Neural cell (in vitro differentiated cells): ENCODE results near the gene CYSRT1. TPM values are rescaled to one million over a fixed set of nuclear protein-coding genes. Genes with fewer than 3 reads are reported as not detected.

Source experiments
- H2AFZ ChIP-seq: fragments of 200-600, 300-800 bp; sonication (generic), shearing (Covaris generic); 2 replicates; pipeline ENCODE4 v1.6.0; 2014; ENCODE audit warnings: low read depth, mild to moderate bottlenecking, antibody characterized with exemption, low read length, moderate library complexity
- H3F3A ChIP-seq: fragments of 200-600 bp; shearing (Covaris generic); 2 replicates; pipeline ENCODE4 v1.6.1; 2016; ENCODE audit warnings: mild to moderate bottlenecking, moderate library complexity, mixed read lengths, antibody characterized with exemption, low read length; ENCODE audit not compliant: insufficient read depth, poor library complexity, severe bottlenecking
- H3K27ac ChIP-seq: fragments of 200-600, 300-800 bp; sonication (generic), shearing (Covaris generic); 2 replicates; pipeline ENCODE4 v1.5.1; 2014; ENCODE audit warnings: mild to moderate bottlenecking, low read length, moderate library complexity
- H3K27me3 ChIP-seq: fragments of 300-800, 200-600 bp; sonication (generic), shearing (Covaris generic); 2 replicates; pipeline ENCODE4 v1.6.0; 2014; ENCODE audit warnings: mild to moderate bottlenecking, low read depth, low read length, moderate library complexity; ENCODE audit not compliant: insufficient read depth
- H3K36me3 ChIP-seq: fragments of 300-800, 200-600 bp; sonication (generic), shearing (Covaris generic); 2 replicates; pipeline ENCODE4 v1.5.1; 2014; ENCODE audit warnings: mild to moderate bottlenecking, antibody characterized with exemption, low read length, moderate library complexity; ENCODE audit not compliant: insufficient read depth
- H3K4me2 ChIP-seq: fragments of 300-800, 200-600 bp; sonication (generic), shearing (Covaris generic); 2 replicates; pipeline ENCODE4 v1.6.0; 2014; ENCODE audit warnings: mild to moderate bottlenecking, low read length
- H3K4me3 ChIP-seq: fragments of 300-800, 200-600 bp; sonication (generic), shearing (Covaris generic); 2 replicates; pipeline ENCODE4 v1.5.1; 2014; ENCODE audit warnings: mild to moderate bottlenecking, low read length, moderate library complexity
- H3K79me2 ChIP-seq: fragments of 200-600 bp; shearing (Covaris generic); replicated peaks from 2 replicates; pipeline ENCODE4 v1.6.0; 2014; ENCODE audit warnings: mild to moderate bottlenecking, low read length, moderate library complexity; ENCODE audit not compliant: insufficient read depth
- H3K9ac ChIP-seq: fragments of 300-800, 200-600 bp; sonication (generic), shearing (Covaris generic); 2 replicates; pipeline ENCODE4 v1.6.1; 2016; ENCODE audit warnings: mild to moderate bottlenecking, low read length, mixed read lengths
- H3K9me2 ChIP-seq: fragments of 200-600 bp; shearing (Covaris generic); 2 replicates; pipeline ENCODE4 v1.6.1; 2016; ENCODE audit warnings: mild to moderate bottlenecking, low read length, mixed read lengths; ENCODE audit not compliant: insufficient read depth
- H3K9me3 ChIP-seq: fragments of 200-600, 300-800 bp; sonication (generic), shearing (Covaris generic); 2 replicates; pipeline ENCODE4 v1.6.1; 2016; ENCODE audit warnings: mild to moderate bottlenecking, mixed run types, low read length, moderate library complexity, mixed read lengths
- H4K20me1 ChIP-seq: fragments of 200-600 bp; shearing (Covaris generic); 2 replicates; pipeline ENCODE4 v1.6.1; 2016; ENCODE audit warnings: mild to moderate bottlenecking, mixed run types; ENCODE audit not compliant: insufficient read depth
- CTCF ChIP-seq: fragments of 450-650 bp; IDR thresholded peaks from 2 replicates; pipeline ENCODE4 v1.5.1; 2014; ENCODE audit warnings: antibody characterized with exemption, mild to moderate bottlenecking, moderate library complexity; ENCODE audit not compliant: poor library complexity, severe bottlenecking
- EP300 ChIP-seq: fragments of 450-650 bp; conservative IDR thresholded peaks from 2 replicates; pipeline ENCODE4 v1.6.1; 2014; ENCODE audit warnings: antibody characterized with exemption, mild to moderate bottlenecking, moderate library complexity; ENCODE audit not compliant: poor library complexity, severe bottlenecking
- EZH2 ChIP-seq: fragments of 200-600, 300-800 bp; shearing (Covaris generic), sonication (generic); IDR thresholded peaks from 2 replicates; pipeline ENCODE4 v1.6.1; 2014; ENCODE audit warnings: antibody characterized with exemption, low read length, borderline replicate concordance, mild to moderate bottlenecking; ENCODE audit not compliant: insufficient read depth, poor library complexity, severe bottlenecking
- MXI1 ChIP-seq: fragments of 450-650 bp; conservative IDR thresholded peaks from 2 replicates; pipeline ENCODE4 v1.6.1; 2014; ENCODE audit warnings: antibody characterized with exemption, mild to moderate bottlenecking; ENCODE audit not compliant: poor library complexity, severe bottlenecking
- POLR2AphosphoS5 ChIP-seq: IDR thresholded peaks from 2 replicates; pipeline ENCODE4 v1.6.1; 2012
- RAD21 ChIP-seq: fragments of 450-650 bp; conservative IDR thresholded peaks from 2 replicates; pipeline ENCODE4 v1.6.1; 2014; ENCODE audit warnings: antibody characterized with exemption, mild to moderate bottlenecking, moderate library complexity
- REST ChIP-seq: IDR thresholded peaks from 2 replicates; pipeline ENCODE4 v1.6.1; 2012; ENCODE audit warnings: borderline replicate concordance
- SMC3 ChIP-seq: fragments of 450-650 bp; conservative IDR thresholded peaks from 2 replicates; pipeline ENCODE4 v1.6.1; 2014; ENCODE audit warnings: antibody characterized with exemption, mild to moderate bottlenecking, moderate library complexity; ENCODE audit not compliant: poor library complexity
- TAF1 ChIP-seq: IDR thresholded peaks from 2 replicates; pipeline ENCODE4 v1.6.1; 2012; ENCODE audit warnings: low read depth
- polyA plus RNA-seq: library from polyadenylated mRNA; depleted of rRNA; stranded (reverse); fragments of >200 nt; gene quantifications from 2 replicates; pipeline ENCODE4 v1.2.3, GENCODE V29; 2014

Gene CYSRT1
- polyA plus RNA-seq, 1 donor from 2014 or later: 3.3 TPM

- TF ChIP-seq REST (no peak), RAD21 (no peak), POLR2AphosphoS5 (no peak), TAF1 (no peak), SMC3 (no peak), EZH2 (no peak), EP300 (no peak), CTCF (no peak)
These were observed 29.3 kb upstream of the CYSRT1 start for GRCh38 chr9:137195525-137196220.

GRCh38 chr9:137198051-137198901 is 26.7 kb upstream of the CYSRT1 start:
- H4K20me1 ChIP-seq: no peaks in the 10 kb centered on the region
- no peak overlapping the region for H3K27ac ChIP-seq
- H3K9ac ChIP-seq: no peak overlapping the region
- H3F3A ChIP-seq: no peaks in the 10 kb centered on the region
- no peaks in the 10 kb centered on the region for H3K9me3 ChIP-seq
- no peak overlapping the region for H3K4me2 ChIP-seq
- H3K36me3 ChIP-seq: no peaks in the 10 kb centered on the region
- no peaks in the 10 kb centered on the region for H3K9me2 ChIP-seq
- no peak overlapping the region for H2AFZ ChIP-seq
- H3K27me3 ChIP-seq: no peaks in the 10 kb centered on the region
- H3K79me2 ChIP-seq: no peaks in the 10 kb centered on the region
- H3K4me3 ChIP-seq: peak overlapping the region; percentile 65
- TF ChIP-seq EZH2 (no peak), TAF1 (no peak), RAD21 (no peak), POLR2AphosphoS5 (no peak), SMC3 (no peak), MXI1 (no peak), REST (no peak), CTCF (no peak), EP300 (no peak)

More at GRCh38 chr9:137195525-137196220, 29.3 kb upstream of the CYSRT1 start:
- H3K9ac ChIP-seq: no peak overlapping the region
- no peaks in the 10 kb centered on the region for H3K27me3 ChIP-seq
- H2AFZ ChIP-seq: no peak overlapping the region
- no peak overlapping the region for H3K4me3 ChIP-seq
- no peaks in the 10 kb centered on the region for H3K9me2 ChIP-seq
- H3K4me2 ChIP-seq: no peak overlapping the region
- H3F3A ChIP-seq: no peaks in the 10 kb centered on the region
- no peak overlapping the region for H3K27ac ChIP-seq
- no peaks in the 10 kb centered on the region for H3K36me3 ChIP-seq
- no peaks in the 10 kb centered on the region for H3K79me2 ChIP-seq
- no peaks in the 10 kb centered on the region for H4K20me1 ChIP-seq
- no peaks in the 10 kb centered on the region for H3K9me3 ChIP-seq
